Measurements from ENCODE around the gene FRAS1.

Gene FRAS1

GRCh38 chr4:78331965-78332364, 274.8 kb downstream of the FRAS1 start:
- ChIA-PET POLR2A (interaction anchor here (0.7 kb wide), 1 partner anchor 275 kb away, joined by 3 read pairs; the partner anchor contains the start of gene FRAS1), CTCF (no interaction called here)
- TF ChIP-seq NFRKB (IDR thresholded peaks at IDR 0.05) (no peak), PKNOX1 (IDR thresholded peaks at IDR 0.05) (no peak), FOXA1 (IDR thresholded peaks at IDR 0.05) (no peak), ELF4 (IDR thresholded peaks at IDR 0.05) (no peak), L3MBTL2 (conservative IDR thresholded peaks at IDR 0.05) (no peak), ARNT (IDR thresholded peaks at IDR 0.05) (no peak), CTBP1 (IDR thresholded peaks at IDR 0.05; ENCODE audit: borderline replicate concordance) (no peak)
- no peak for DNase-seq (ENCODE audit: extremely low spot score)

GRCh38 chr4:78332976-78333375, 275.9 kb downstream of the FRAS1 start:
- ChIA-PET POLR2A (no interaction called here), CTCF (interaction anchor here (1.1 kb wide), 1 partner anchor 8 kb away, joined by 3 read pairs; no protein-coding TSS in a partner anchor)
- no peak for DNase-seq (ENCODE audit: extremely low spot score)
- TF ChIP-seq PKNOX1 (IDR thresholded peaks at IDR 0.05) = no peak
- TF ChIP-seq HDGF (IDR thresholded peaks at IDR 0.05; ENCODE audit: borderline replicate concordance) = no peak
- no peak for TF ChIP-seq FOXA1 (IDR thresholded peaks at IDR 0.05)
- TF ChIP-seq CTBP1 (IDR thresholded peaks at IDR 0.05; ENCODE audit: borderline replicate concordance) = no peak
- TF ChIP-seq FOXM1 (IDR thresholded peaks at IDR 0.05; ENCODE audit: borderline replicate concordance) = no peak
- no peak for TF ChIP-seq L3MBTL2 (conservative IDR thresholded peaks at IDR 0.05)
- no peak for TF ChIP-seq NFRKB (IDR thresholded peaks at IDR 0.05)
- no peak for TF ChIP-seq ELF4 (IDR thresholded peaks at IDR 0.05)
- TF ChIP-seq BHLHE40 (IDR thresholded peaks at IDR 0.05; ENCODE audit: borderline replicate concordance) = no peak
- TF ChIP-seq ARNT (IDR thresholded peaks at IDR 0.05) = no peak
- TF ChIP-seq FOXK2 (IDR thresholded peaks at IDR 0.05) = no peak
- TF ChIP-seq SP1 (IDR thresholded peaks at IDR 0.05) = no peak
- TF ChIP-seq LEF1 (IDR thresholded peaks at IDR 0.05; ENCODE audit: borderline replicate concordance) = no peak
- TF ChIP-seq TARDBP (IDR thresholded peaks at IDR 0.05) = no peak
- no peak for TF ChIP-seq SUZ12 (IDR thresholded peaks at IDR 0.05)

- TF ChIP-seq BHLHE40 (IDR thresholded peaks at IDR 0.05; ENCODE audit: borderline replicate concordance) (no peak), PKNOX1 (IDR thresholded peaks at IDR 0.05) (no peak), FOXA1 (IDR thresholded peaks at IDR 0.05) (no peak), SP1 (IDR thresholded peaks at IDR 0.05) (no peak), HDGF (IDR thresholded peaks at IDR 0.05; ENCODE audit: borderline replicate concordance) (no peak), FOXM1 (IDR thresholded peaks at IDR 0.05; ENCODE audit: borderline replicate concordance) (no peak), ARNT (IDR thresholded peaks at IDR 0.05) (no peak), ELF4 (IDR thresholded peaks at IDR 0.05) (no peak), SUZ12 (IDR thresholded peaks at IDR 0.05) (no peak), L3MBTL2 (conservative IDR thresholded peaks at IDR 0.05) (no peak), NFRKB (IDR thresholded peaks at IDR 0.05) (no peak), FOXK2 (IDR thresholded peaks at IDR 0.05) (no peak), TARDBP (IDR thresholded peaks at IDR 0.05) (no peak), ZNF384 (IDR thresholded peaks at IDR 0.05) (no peak)
- ChIA-PET POLR2A (no interaction called here), CTCF (no interaction called here)
- no peak for DNase-seq (ENCODE audit: extremely low spot score)
Observed at GRCh38 chr4:78336093-78336943, 279.2 kb downstream of the FRAS1 start.

- DNase-seq (ENCODE audit: extremely low spot score) = no peak
- ChIA-PET CTCF (no interaction called here), POLR2A (no interaction called here)
- no peak for TF ChIP-seq PKNOX1 (IDR thresholded peaks at IDR 0.05)
- TF ChIP-seq TARDBP (IDR thresholded peaks at IDR 0.05) = no peak
- TF ChIP-seq FOXM1 (IDR thresholded peaks at IDR 0.05; ENCODE audit: borderline replicate concordance) = no peak
- no peak for TF ChIP-seq LEF1 (IDR thresholded peaks at IDR 0.05; ENCODE audit: borderline replicate concordance)
- TF ChIP-seq SP1 (IDR thresholded peaks at IDR 0.05) = no peak
- TF ChIP-seq FOXA1 (IDR thresholded peaks at IDR 0.05) = no peak
- no peak for TF ChIP-seq NFRKB (IDR thresholded peaks at IDR 0.05)
- no peak for TF ChIP-seq ELF4 (IDR thresholded peaks at IDR 0.05)
- no peak for TF ChIP-seq BHLHE40 (IDR thresholded peaks at IDR 0.05; ENCODE audit: borderline replicate concordance)
- TF ChIP-seq ARNT (IDR thresholded peaks at IDR 0.05) = no peak
- no peak for TF ChIP-seq SUZ12 (IDR thresholded peaks at IDR 0.05)
- TF ChIP-seq ZNF384 (IDR thresholded peaks at IDR 0.05) = no peak
- TF ChIP-seq L3MBTL2 (conservative IDR thresholded peaks at IDR 0.05) = no peak
- no peak for TF ChIP-seq FOXK2 (IDR thresholded peaks at IDR 0.05)
- TF ChIP-seq HDGF (IDR thresholded peaks at IDR 0.05; ENCODE audit: borderline replicate concordance) = no peak
- no peak for TF ChIP-seq CTBP1 (IDR thresholded peaks at IDR 0.05; ENCODE audit: borderline replicate concordance)
Observed at GRCh38 chr4:78337244-78338020, 280.3 kb downstream of the FRAS1 start.

- ChIA-PET POLR2A (no interaction called here), CTCF (no interaction called here)
- no peak for DNase-seq (ENCODE audit: extremely low spot score)
- TF ChIP-seq NFRKB (IDR thresholded peaks at IDR 0.05) (no peak), SUZ12 (IDR thresholded peaks at IDR 0.05) (no peak), ELF4 (IDR thresholded peaks at IDR 0.05) (no peak), CTBP1 (IDR thresholded peaks at IDR 0.05; ENCODE audit: borderline replicate concordance) (no peak), HDGF (IDR thresholded peaks at IDR 0.05; ENCODE audit: borderline replicate concordance) (no peak), FOXK2 (IDR thresholded peaks at IDR 0.05) (no peak), TARDBP (IDR thresholded peaks at IDR 0.05) (no peak), L3MBTL2 (conservative IDR thresholded peaks at IDR 0.05) (no peak), PKNOX1 (IDR thresholded peaks at IDR 0.05) (no peak), ZNF384 (IDR thresholded peaks at IDR 0.05) (no peak), ARNT (IDR thresholded peaks at IDR 0.05) (no peak), LEF1 (IDR thresholded peaks at IDR 0.05; ENCODE audit: borderline replicate concordance) (no peak), BHLHE40 (IDR thresholded peaks at IDR 0.05; ENCODE audit: borderline replicate concordance) (no peak), SP1 (IDR thresholded peaks at IDR 0.05) (no peak)
Observed at GRCh38 chr4:78342125-78342524, 285.0 kb downstream of the FRAS1 start.

All from HEK293T (cell line).